H1 (cell line): ENCODE results near the gene AMZ1. TPM values are rescaled to one million over a fixed set of nuclear protein-coding genes. Genes with fewer than 3 reads are reported as not detected.

Source experiments
- CTCF ChIA-PET: fragments of 300-600 bp; sonication (Branson Sonifier 250); formaldehyde crosslinking; loops from one replicate; lab custom pipeline; 2021; ENCODE audit not compliant: partially characterized antibody; lab: Charles Lee
- POLR2A ChIA-PET: fragments of 300-600 bp; sonication (Branson Sonifier 250); formaldehyde crosslinking; loops from one replicate; lab custom pipeline; 2021; ENCODE audit warnings: inconsistent platforms; ENCODE audit not compliant: partially characterized antibody; lab: Charles Lee
- DNase-seq, 2 experiments: peaks; one replicate each; pipeline versions ENCODE4 v3.0.0 to v3.0.0-alpha.2; 2010 to 2022; ENCODE audit warnings: low spot score in 2 of 2, low read depth in 1 of 2, mixed read lengths in 1 of 2
- FAIRE-seq: peaks from 2 replicates; lab custom pipeline; 2011; peaks lifted over from hg19 to GRCh38; lab: Jason Lieb, UNC
- H2AFZ ChIP-seq: 2 replicates; pipeline ENCODE4 v1.8.1; 2012; ENCODE audit warnings: low read length, inconsistent platforms
- H2AK5ac ChIP-seq: 2 replicates; pipeline ENCODE4 v1.6.1; 2013; ENCODE audit warnings: low read depth, low read length
- H2BK120ac ChIP-seq: replicated peaks from 2 replicates; pipeline ENCODE3; 2013; ENCODE audit warnings: low read depth, low read length, inconsistent platforms
- H2BK12ac ChIP-seq: 2 replicates; pipeline ENCODE4 v1.6.1; 2013; ENCODE audit warnings: low read depth, low read length
- H2BK15ac ChIP-seq: 2 replicates; pipeline ENCODE4 v1.6.1; 2013; ENCODE audit warnings: low read length
- H2BK20ac ChIP-seq: 2 replicates; pipeline ENCODE4 v1.6.1; 2013; ENCODE audit warnings: low read length
- H2BK5ac ChIP-seq: 2 replicates; pipeline ENCODE4 v1.6.1; 2013; ENCODE audit warnings: low read depth, low read length
- H3K14ac ChIP-seq: 2 replicates; pipeline ENCODE4 v1.6.1; 2013; ENCODE audit warnings: inconsistent platforms; ENCODE audit not compliant: insufficient read length
- H3K18ac ChIP-seq: 2 replicates; pipeline ENCODE4 v1.6.1; 2013; ENCODE audit warnings: low read length; ENCODE audit errors: extremely low read depth
- H3K23ac ChIP-seq: 2 replicates; pipeline ENCODE4 v1.6.1; 2013; ENCODE audit warnings: inconsistent platforms; ENCODE audit not compliant: insufficient read length
- H3K23me2 ChIP-seq: 2 replicates; pipeline ENCODE4 v1.6.1; 2013; ENCODE audit warnings: low read depth, low read length
- H3K27ac ChIP-seq: 2 replicates; pipeline ENCODE4 v1.6.1; 2011; ENCODE audit warnings: low read depth, low read length, inconsistent platforms
- H3K27me3 ChIP-seq, 4 experiments: replicated peaks in 1 of 4; 1 replicate in 1 of 4; 2 replicates in 3 of 4; pipeline versions ENCODE4 v1.6.1 to v1.8.1; 2011 to 2013; ENCODE audit warnings: low read length in 3 of 4, mild to moderate bottlenecking in 3 of 4, inconsistent platforms in 2 of 4, mixed read lengths in 2 of 4, moderate library complexity in 1 of 4; ENCODE audit not compliant: control insufficient read depth in 3 of 4, insufficient read depth in 3 of 4; ENCODE audit errors: extremely low read depth in 1 of 4
- H3K36me3 ChIP-seq, 4 experiments: 2 replicates each; pipeline versions ENCODE4 v1.6.1 to v1.8.1; 2011 to 2013; ENCODE audit warnings: mild to moderate bottlenecking in 4 of 4, low read length in 3 of 4, moderate library complexity in 2 of 4, control low read depth in 1 of 4, inconsistent platforms in 1 of 4; ENCODE audit not compliant: insufficient read depth in 4 of 4, control insufficient read depth in 2 of 4
- H3K4ac ChIP-seq: replicated peaks from 2 replicates; pipeline ENCODE3; 2013; ENCODE audit warnings: low read length, low read depth, mixed read lengths, inconsistent platforms; ENCODE audit not compliant: insufficient read length
- H3K4me1 ChIP-seq, 4 experiments: replicated peaks in 1 of 4; 1 replicate in 1 of 4; 2 replicates in 3 of 4; pipeline versions ENCODE4 v1.6.1 to v1.8.1; 2011 to 2013; ENCODE audit warnings: low read length in 3 of 4, inconsistent platforms in 2 of 4, mixed read lengths in 1 of 4; ENCODE audit not compliant: insufficient read depth in 4 of 4, control insufficient read depth in 3 of 4
- H3K4me2 ChIP-seq, 2 experiments: 2 replicates each; pipeline versions ENCODE4 v1.6.1 to v1.8.1; 2011 to 2013; ENCODE audit warnings: low read depth in 2 of 2, low read length in 2 of 2, control low read depth in 1 of 2, inconsistent platforms in 1 of 2, mild to moderate bottlenecking in 1 of 2; ENCODE audit not compliant: insufficient read depth in 1 of 2
- H3K4me3 ChIP-seq, 4 experiments: fragments of 200-600, 300-600 bp in 1 of 4; sonication (generic), shearing (Covaris generic), sonication (Bioruptor Twin) in 1 of 4; 2 replicates each; pipeline versions ENCODE4 v1.5.1 to v1.8.1; 2011 to 2016; ENCODE audit warnings: low read length in 4 of 4, low read depth in 3 of 4, control low read depth in 2 of 4, inconsistent platforms in 2 of 4, mild to moderate bottlenecking in 2 of 4, mixed read lengths in 1 of 4, moderate library complexity in 1 of 4; ENCODE audit not compliant: insufficient read depth in 2 of 4; ENCODE audit errors: extremely low read depth in 1 of 4
- H3K56ac ChIP-seq: replicated peaks from 2 replicates; pipeline ENCODE3; 2013; ENCODE audit warnings: low read depth, mild to moderate bottlenecking, mixed read lengths, low read length, inconsistent platforms; ENCODE audit not compliant: insufficient read length
- H3K79me1 ChIP-seq: 2 replicates; pipeline ENCODE4 v1.6.1; 2013; ENCODE audit warnings: low read depth, low read length, control low read depth
- H3K79me2 ChIP-seq, 2 experiments: 2 replicates each; pipeline versions ENCODE4 v1.6.1 to v1.8.1; 2012 to 2013; ENCODE audit warnings: low read length in 2 of 2, mild to moderate bottlenecking in 2 of 2, inconsistent platforms in 1 of 2; ENCODE audit not compliant: insufficient read depth in 2 of 2, control insufficient read depth in 1 of 2
- H3K9ac ChIP-seq, 4 experiments: replicated peaks in 1 of 4; 1 replicate in 1 of 4; 2 replicates in 3 of 4; pipeline versions ENCODE4 v1.6.1 to v1.8.1; 2011 to 2013; ENCODE audit warnings: low read depth in 3 of 4, low read length in 3 of 4, control low read depth in 2 of 4, mild to moderate bottlenecking in 2 of 4, moderate library complexity in 2 of 4, inconsistent platforms in 1 of 4; ENCODE audit errors: extremely low read depth in 1 of 4
- H3K9me3 ChIP-seq, 2 experiments: 2 replicates each; pipeline versions ENCODE4 v1.6.1 to v1.8.1; 2012 to 2013; ENCODE audit warnings: mild to moderate bottlenecking in 2 of 2, moderate library complexity in 2 of 2, control low read depth in 1 of 2, inconsistent platforms in 1 of 2, low read depth in 1 of 2, low read length in 1 of 2, mixed read lengths in 1 of 2; ENCODE audit not compliant: insufficient read depth in 2 of 2
- H4K20me1 ChIP-seq, 2 experiments: replicated peaks in 1 of 2; 2 replicates each; pipeline versions ENCODE3 to v1.8.1; 2011 to 2013; ENCODE audit warnings: inconsistent platforms in 2 of 2, low read length in 2 of 2, mild to moderate bottlenecking in 1 of 2; ENCODE audit not compliant: insufficient read depth in 2 of 2, control insufficient read depth in 1 of 2
- H4K5ac ChIP-seq: 2 replicates; pipeline ENCODE4 v1.6.1; 2013; ENCODE audit warnings: low read length, low read depth, mixed read lengths, inconsistent platforms; ENCODE audit not compliant: insufficient read length
- H4K8ac ChIP-seq: 2 replicates; pipeline ENCODE4 v1.8.0; 2013; ENCODE audit warnings: mild to moderate bottlenecking, moderate library complexity, low read length, inconsistent platforms; ENCODE audit not compliant: insufficient read depth; ENCODE audit errors: extremely low read depth
- H4K91ac ChIP-seq: replicated peaks from 2 replicates; pipeline ENCODE3; 2013; ENCODE audit warnings: low read length, mixed read lengths, inconsistent platforms; ENCODE audit not compliant: insufficient read length
- EZH2 ChIP-seq: fragments of 200-600 bp; sonication (generic); IDR thresholded peaks from 2 replicates; pipeline ENCODE4 v1.7.1; 2012; ENCODE audit warnings: low read depth, mild to moderate bottlenecking, moderate library complexity, low read length, inconsistent platforms; ENCODE audit not compliant: severe bottlenecking
- GABPA ChIP-seq: IDR thresholded peaks from 2 replicates; pipeline ENCODE4 v1.6.1; 2011; ENCODE audit warnings: mild to moderate bottlenecking, low read length, moderate library complexity, borderline replicate concordance; ENCODE audit not compliant: insufficient read depth
- HDAC6 ChIP-seq: IDR thresholded peaks from one replicate; pipeline ENCODE4 v1.7.1; 2012; ENCODE audit warnings: low read depth, mild to moderate bottlenecking, inconsistent platforms, low read length, moderate library complexity
- KDM4A ChIP-seq: IDR thresholded peaks from one replicate; pipeline ENCODE4 v1.7.1; 2012; ENCODE audit warnings: low read depth, mild to moderate bottlenecking, moderate library complexity, low read length, inconsistent platforms; ENCODE audit not compliant: severe bottlenecking
- RXRA ChIP-seq: IDR thresholded peaks from 2 replicates; pipeline ENCODE4 v1.6.1; 2011; ENCODE audit warnings: low read depth, mild to moderate bottlenecking, low read length, moderate library complexity; ENCODE audit not compliant: insufficient read depth
- SP2 ChIP-seq: IDR thresholded peaks from 2 replicates; pipeline ENCODE4 v1.6.1; 2012; ENCODE audit warnings: mild to moderate bottlenecking, low read length, inconsistent platforms
- TAF1 ChIP-seq: IDR thresholded peaks from 2 replicates; pipeline ENCODE4 v1.6.1; 2011; ENCODE audit warnings: mild to moderate bottlenecking, low read depth, low read length
- TAF7 ChIP-seq: optimal IDR thresholded peaks from 2 replicates; pipeline ENCODE3; 2011; ENCODE audit warnings: low read depth, mild to moderate bottlenecking, inconsistent platforms, low read length, moderate library complexity, borderline replicate concordance
- WGBS, 2 experiments: shearing (Covaris generic) in 1 of 2; methylation state at CpG; one replicate each; pipeline versions ENCODE4 v1.1.6 to v1.1.7; 2013 to 2015; ENCODE audit warnings: low lambda C conversion rate in 2 of 2, mixed read lengths in 2 of 2, inconsistent platforms in 1 of 2, low coverage in 1 of 2, missing lambda C conversion rate in 1 of 2; ENCODE audit not compliant: insufficient replicate concordance in 2 of 2, insufficient coverage in 1 of 2, insufficient read length in 1 of 2; ENCODE audit errors: extremely low coverage in 1 of 2, missing lambda C conversion rate in 1 of 2; 5-methylcytosine and 5-hydroxymethylcytosine counted together
- long read RNA-seq, 2 experiments: library from RNA in 1 of 2; library from capped mRNA in 1 of 2; stranded (forward); transcript quantifications; one replicate each; pipeline ENCODE4 v2.0.0, GENCODE V29; 2021; ENCODE audit warnings: inconsistent platforms in 1 of 2
- polyA minus RNA-seq, 3 experiments: library from RNA; depleted of rRNA, polyadenylated mRNA; stranded (reverse); fragments of >200 nt; gene quantifications; 1 replicate in 2 of 3; 2 replicates in 1 of 3; pipeline ENCODE4 v1.2.3, GENCODE V29; 2011
- polyA plus RNA-seq, 7 experiments: library from polyadenylated mRNA; depleted of rRNA in 3 of 7; stranded (reverse) in 5 of 7; unstranded in 2 of 7; fragments of >200 nt in 5 of 7; fragments of 200-250 nt in 2 of 7; gene quantifications; 1 replicate in 5 of 7; 2 replicates in 1 of 7; 4 replicates in 1 of 7; pipeline versions ENCODE4 v1.2.1 to v1.2.3, GENCODE V29; 2011 to 2013; ENCODE audit warnings: missing spikeins in 2 of 7, mixed read lengths in 2 of 7
- total RNA-seq: library from RNA; stranded (reverse); fragmentation: NEBNext Ultra II Directional; extraction: Animal tissue kit (Norgen Biotek cat#: 25700); gene quantifications from 2 replicates; pipeline ENCODE4 v1.2.1, GENCODE V29; 2021

AMZ1 gene, protein sequence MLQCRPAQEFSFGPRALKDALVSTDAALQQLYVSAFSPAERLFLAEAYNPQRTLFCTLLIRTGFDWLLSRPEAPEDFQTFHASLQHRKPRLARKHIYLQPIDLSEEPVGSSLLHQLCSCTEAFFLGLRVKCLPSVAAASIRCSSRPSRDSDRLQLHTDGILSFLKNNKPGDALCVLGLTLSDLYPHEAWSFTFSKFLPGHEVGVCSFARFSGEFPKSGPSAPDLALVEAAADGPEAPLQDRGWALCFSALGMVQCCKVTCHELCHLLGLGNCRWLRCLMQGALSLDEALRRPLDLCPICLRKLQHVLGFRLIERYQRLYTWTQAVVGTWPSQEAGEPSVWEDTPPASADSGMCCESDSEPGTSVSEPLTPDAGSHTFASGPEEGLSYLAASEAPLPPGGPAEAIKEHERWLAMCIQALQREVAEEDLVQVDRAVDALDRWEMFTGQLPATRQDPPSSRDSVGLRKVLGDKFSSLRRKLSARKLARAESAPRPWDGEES
- total RNA-seq (0.82 and 1.4 TPM in 2 replicates), polyA plus RNA-seq (2011; rRNA removed) (0.59 and 1.1 TPM in 2 replicates), polyA minus RNA-seq (2011; rRNA and poly(A)+ RNA removed) (0.82 and 0.90 TPM in 2 replicates)
- polyA plus RNA-seq (2011; cell fraction: cytosol; rRNA removed): 0.58 TPM
- 1.2 TPM for polyA plus RNA-seq (2011; cell fraction: nucleus; rRNA removed)
- polyA plus RNA-seq (2012, experiment 1 of 2): 0.33 to 1.3 TPM (median 0.91 TPM) in 4 replicates
- polyA plus RNA-seq (2012, experiment 2 of 2): 0.16 TPM
- polyA plus RNA-seq (2013, experiment 1 of 2): 0.65 TPM
- 0.63 TPM for polyA plus RNA-seq (2013, experiment 2 of 2)
- 2.0 TPM for polyA minus RNA-seq (2011; cell fraction: cytosol; rRNA and poly(A)+ RNA removed)
- polyA minus RNA-seq (2011; cell fraction: nucleus; rRNA and poly(A)+ RNA removed): 2.9 TPM
- long read RNA-seq, experiment 1: 0 reads
- long read RNA-seq, experiment 2: 0 reads

DNA sequence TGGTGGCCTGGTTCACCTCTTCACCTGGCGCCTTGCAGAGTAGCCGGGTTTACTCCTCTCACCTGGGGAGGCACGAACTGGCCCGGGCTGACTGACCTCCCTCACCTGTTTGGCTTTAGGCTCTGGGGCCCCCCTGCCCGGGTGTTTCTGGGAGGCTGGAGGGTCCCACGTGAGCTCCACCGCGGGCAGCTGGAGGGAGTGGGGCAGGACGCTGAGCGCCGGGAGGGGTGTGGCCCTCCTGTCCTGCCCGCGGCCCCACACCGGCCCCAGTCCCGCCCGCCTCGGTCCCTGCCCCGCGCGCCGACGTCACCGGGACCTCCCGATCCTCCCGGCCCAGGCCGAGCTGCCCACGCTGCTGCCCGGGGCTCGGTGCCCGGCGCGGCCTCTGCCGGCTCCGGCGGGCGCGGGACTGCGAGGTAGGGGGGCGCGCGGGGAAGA, at the start of gene AMZ1:
AMZ1 (plus strand) TSS at position 322 of the 438 bp plus-strand sequence. CDS start 12,250 bp downstream, outside the sequence.
- Histone ChIP-seq H2BK15ac (0 out of 2 replicates have a peak within 1 kb of the TSS, but pooled peaks have one; percentile 29), H2BK12ac (no peak within 1 kb of the TSS), H2AK5ac (no peak within 1 kb of the TSS), H2BK5ac (no peak within 1 kb of the TSS), H4K20me1 (no peaks in the 10 kb centered on the region), H3K9ac (no peak within 1 kb of the TSS; a peak in 1 of 7 replicates), H3K4me3 (peak within 1 kb of the TSS; percentile 25 to 63 (median 46)), H3K23me2 (peaks cover 3% of the 10 kb centered on the region; the same call in 1 of the 2 replicates), H3K79me1 (peaks cover 3% of the 10 kb centered on the region; the same call in 1 of the 2 replicates), H3K14ac (no peak within 1 kb of the TSS), H3K27ac (no peak within 1 kb of the TSS), H2AFZ (peak within 1 kb of the TSS; percentile 15; the same call in 1 of the 2 replicates), H3K4me2 (peak within 1 kb of the TSS; percentile 64 to 85), H3K4ac (no peak within 1 kb of the TSS), H3K27me3 (peaks cover 7 to 34% (median 30%) of the 10 kb centered on the region in 4 experiments), H4K8ac (peak within 1 kb of the TSS; percentile 14; the same call in 1 of the 2 replicates), H3K9me3 (no peaks in the 10 kb centered on the region; a peak in 1 of 4 replicates), H3K23ac (no peak within 1 kb of the TSS), H4K5ac (no peak within 1 kb of the TSS), H4K91ac (no peak within 1 kb of the TSS), H3K18ac (no peak within 1 kb of the TSS; the same call in 1 of the 2 replicates), H3K79me2 (no peaks in the 10 kb centered on the region), H3K56ac (no peak within 1 kb of the TSS), H3K36me3 (no peaks in the 10 kb centered on the region; a peak in 1 of 8 replicates), H2BK120ac (no peak within 1 kb of the TSS), H3K4me1 (peaks cover 0 to 11% (median 8%) of the 10 kb centered on the region in 4 experiments; a peak in 5 of 7 replicates), H2BK20ac (no peak within 1 kb of the TSS)
- no peak for FAIRE-seq
- peak in 1 of 2 experiments; percentile 59 for DNase-seq
- POLR2A ChIA-PET: no interaction called here
- CTCF ChIA-PET: interaction anchor here (1.4 to 7.6 kb wide), 3 partner anchors 17 to 31 kb away, joined by 4 to 92 read pairs (median 6); no protein-coding TSS in a partner anchor
- 19% methylated on average over 15 of the region's 41 CpGs; no CpG with 5 or more reads in 1 of the 2 experiments for WGBS, 2 experiments
- TF ChIP-seq TAF7 (no peak), HDAC6 (no peak), SP2 (no peak), KDM4A (peak; percentile 60), RXRA (no peak), GABPA (0 out of 2 replicates have a peak, but pooled peaks have one; percentile 8), TAF1 (no peak), EZH2 (peak; percentile 67)
